H1 (cell line): Measurements from ENCODE around the gene KCNJ12.

Experiments
- ATF2 ChIP-seq: IDR thresholded peaks from 2 replicates; pipeline ENCODE4 v1.6.1; 2012; ENCODE audit warnings: low read length, inconsistent platforms
- ATF3 ChIP-seq: IDR thresholded peaks from 2 replicates; pipeline ENCODE4 v1.6.1; 2011; ENCODE audit warnings: low read depth, mild to moderate bottlenecking, low read length; ENCODE audit not compliant: insufficient read depth
- CTBP2 ChIP-seq: IDR thresholded peaks from 2 replicates; pipeline ENCODE4 v1.7.0; 2011; ENCODE audit warnings: borderline replicate concordance, mild to moderate bottlenecking, moderate library complexity, mixed read lengths, low read length; ENCODE audit not compliant: insufficient read depth, insufficient read length
- CTCF ChIP-seq, 3 experiments: IDR thresholded peaks; 1 replicate in 2 of 3; 2 replicates in 1 of 3; pipeline versions ENCODE4 v1.5.1 to v1.6.1; 2011; ENCODE audit warnings: low read length in 3 of 3, mild to moderate bottlenecking in 3 of 3, inconsistent platforms in 2 of 3, low read depth in 1 of 3, moderate library complexity in 1 of 3; ENCODE audit not compliant: insufficient read depth in 1 of 3; ENCODE audit errors: control extremely low read depth in 1 of 3
- EP300 ChIP-seq, 2 experiments: IDR thresholded peaks; 1 replicate in 1 of 2; 2 replicates in 1 of 2; pipeline ENCODE4 v1.6.1; 2011 to 2012; ENCODE audit warnings: low read depth in 2 of 2, low read length in 2 of 2, mild to moderate bottlenecking in 2 of 2, borderline replicate concordance in 1 of 2, inconsistent platforms in 1 of 2, moderate library complexity in 1 of 2
- EZH2 ChIP-seq: fragments of 200-600 bp; sonication (generic); IDR thresholded peaks from 2 replicates; pipeline ENCODE4 v1.7.1; 2012; ENCODE audit warnings: low read depth, mild to moderate bottlenecking, moderate library complexity, low read length, inconsistent platforms; ENCODE audit not compliant: severe bottlenecking
- KDM1A ChIP-seq: fragments of 200-600, 300-600 bp; sonication (generic); IDR thresholded peaks from 2 replicates; pipeline ENCODE4 v1.7.1; 2016; ENCODE audit warnings: mild to moderate bottlenecking, low read length, borderline replicate concordance
- POLR2A ChIP-seq, 2 experiments: IDR thresholded peaks; 1 replicate in 1 of 2; 2 replicates in 1 of 2; pipeline ENCODE4 v1.6.1; 2011; ENCODE audit warnings: low read depth in 2 of 2, low read length in 2 of 2, mild to moderate bottlenecking in 2 of 2; ENCODE audit errors: control extremely low read depth in 1 of 2
- POLR2AphosphoS5 ChIP-seq: IDR thresholded peaks from 2 replicates; pipeline ENCODE4 v1.6.1; 2011; ENCODE audit warnings: low read depth, low read length
- SIX5 ChIP-seq: IDR thresholded peaks from 2 replicates; pipeline ENCODE4 v1.6.1; 2011; ENCODE audit warnings: mild to moderate bottlenecking, low read depth, low read length
- SUZ12 ChIP-seq: fragments of 200-600 bp; sonication (generic); IDR thresholded peaks from 2 replicates; pipeline ENCODE4 v1.6.1; 2012; ENCODE audit warnings: mild to moderate bottlenecking, inconsistent platforms, low read length, moderate library complexity, mixed read lengths
- TAF1 ChIP-seq: IDR thresholded peaks from 2 replicates; pipeline ENCODE4 v1.6.1; 2011; ENCODE audit warnings: mild to moderate bottlenecking, low read depth, low read length
- TEAD4 ChIP-seq: IDR thresholded peaks from 2 replicates; pipeline ENCODE4 v1.6.1; 2012; ENCODE audit warnings: low read depth, low read length, inconsistent platforms, mixed read lengths
- YY1 ChIP-seq: IDR thresholded peaks from 2 replicates; pipeline ENCODE4 v1.6.1; 2011; ENCODE audit warnings: low read depth, mild to moderate bottlenecking, low read length

- TF ChIP-seq CTCF (IDR thresholded peaks at IDR 0.05; ENCODE audit: control extremely low read depth in 1 of 3, insufficient read depth in 1 of 3, low read depth in 1 of 3, low read length in 3 of 3): no peak
- no peak for TF ChIP-seq POLR2A (IDR thresholded peaks at IDR 0.05; ENCODE audit: control extremely low read depth in 1 of 2, low read depth in 2 of 2, low read length in 2 of 2)
- no peak for TF ChIP-seq POLR2AphosphoS5
- TF ChIP-seq EZH2: no peak
- TF ChIP-seq TAF1: no peak
- TF ChIP-seq YY1: no peak
- no peak for TF ChIP-seq EP300 (IDR thresholded peaks at IDR 0.05; ENCODE audit: borderline replicate concordance in 1 of 2, low read depth in 2 of 2, low read length in 2 of 2)
- no peak for TF ChIP-seq TEAD4
- no peak for TF ChIP-seq ATF3
- TF ChIP-seq KDM1A: no peak
- TF ChIP-seq ATF2: no peak
- no peak for TF ChIP-seq CTBP2
- TF ChIP-seq SUZ12: no peak
- no peak for TF ChIP-seq SIX5
These were observed 75.8 kb downstream of the KCNJ12 start for GRCh38 chr17:21451975-21452374.
